Karpas-422 (cell line): ENCODE measurements around the gene CHN2. TPM values are rescaled to one million over a fixed set of nuclear protein-coding genes. Genes with fewer than 3 reads are reported as not detected.

Experiments used
- DNase-seq: peaks from one replicate; pipeline ENCODE4 v3.0.0-alpha.2; 2015
- H2AFZ ChIP-seq: fragments of 200-600 bp; sonication (generic); 2 replicates; pipeline ENCODE4 v1.6.1; 2014; ENCODE audit warnings: antibody characterized with exemption, low read length, mixed read lengths
- H3K27ac ChIP-seq: fragments of 200-600 bp; sonication (generic); 2 replicates; pipeline ENCODE4 v1.5.1; 2014; ENCODE audit warnings: mild to moderate bottlenecking, low read length, moderate library complexity
- H3K27me3 ChIP-seq: fragments of 200-600 bp; sonication (generic); 2 replicates; pipeline ENCODE4 v1.6.1; 2014; ENCODE audit warnings: low read length, mixed read lengths
- H3K36me3 ChIP-seq: fragments of 200-600 bp; sonication (generic); 2 replicates; pipeline ENCODE4 v1.6.1; 2014; ENCODE audit warnings: low read length, mixed read lengths; ENCODE audit not compliant: insufficient read depth
- H3K4me1 ChIP-seq: fragments of 200-600 bp; sonication (generic); 2 replicates; pipeline ENCODE4 v1.6.1; 2014; ENCODE audit warnings: mild to moderate bottlenecking, low read length, mixed read lengths
- H3K4me2 ChIP-seq: fragments of 200-600 bp; sonication (generic); 2 replicates; pipeline ENCODE4 v1.6.1; 2014; ENCODE audit warnings: low read length, low read depth, mild to moderate bottlenecking; ENCODE audit not compliant: poor library complexity, severe bottlenecking
- H3K4me3 ChIP-seq: fragments of 200-600 bp; sonication (generic); 2 replicates; pipeline ENCODE4 v1.5.1; 2014; ENCODE audit warnings: mild to moderate bottlenecking, antibody characterized with exemption, low read length, mixed read lengths
- H3K79me2 ChIP-seq: fragments of 200-600 bp; sonication (generic); 2 replicates; pipeline ENCODE4 v1.6.1; 2014; ENCODE audit warnings: mild to moderate bottlenecking, low read length, mixed read lengths
- H3K9ac ChIP-seq: fragments of 200-600 bp; sonication (generic); 2 replicates; pipeline ENCODE4 v1.6.0; 2014; ENCODE audit warnings: low read length
- H3K9me2 ChIP-seq: fragments of 200-600 bp; sonication (generic), shearing (Covaris generic); replicated peaks from 2 replicates; pipeline ENCODE4 v1.6.0; 2014; ENCODE audit warnings: mild to moderate bottlenecking, low read length, moderate library complexity; ENCODE audit not compliant: insufficient read depth
- H3K9me3 ChIP-seq: fragments of 300-700, 200-600 bp; sonication (generic); 2 replicates; pipeline ENCODE4 v1.6.1; 2014; ENCODE audit warnings: low read length, mixed read lengths
- H4K20me1 ChIP-seq: fragments of 200-600 bp; sonication (generic); 2 replicates; pipeline ENCODE4 v1.6.1; 2014; ENCODE audit warnings: mild to moderate bottlenecking, antibody characterized with exemption, low read length, low read depth; ENCODE audit not compliant: insufficient read depth
- total RNA-seq: library from RNA; depleted of rRNA; stranded (reverse); fragments of >200 nt; shearing (Covaris generic); gene quantifications from 2 replicates; pipeline ENCODE4 v1.2.3, GENCODE V29; 2014; ENCODE audit warnings: low replicate concordance

The CHN2 gene
- total RNA-seq, 1 experiment from 2014 or later, result 9.1 TPM

DNA sequence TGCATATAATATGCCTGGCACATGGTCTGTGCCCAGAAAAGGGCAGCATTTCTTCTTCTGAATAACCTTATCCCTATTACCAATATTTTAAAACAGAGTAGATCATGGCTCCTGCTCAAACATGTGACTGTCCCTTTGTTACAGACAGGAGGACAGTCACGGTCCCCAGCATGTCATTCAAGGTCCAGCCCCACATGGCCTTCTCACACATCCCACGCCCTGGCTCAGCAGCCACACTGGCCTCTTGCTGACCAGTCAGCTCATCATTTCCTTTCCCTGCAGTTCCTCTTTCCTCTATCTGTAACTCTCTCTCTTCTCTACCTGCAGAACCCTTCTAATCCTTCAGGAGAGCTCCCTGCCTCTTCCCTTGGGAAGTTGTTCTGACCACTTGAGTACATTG is 167.8 kb downstream of the CHN2 start:
- Histone ChIP-seq H2AFZ (no peak overlapping the region), H3K9me3 (no peaks in the 10 kb centered on the region), H3K27ac (no peak overlapping the region), H3K4me3 (no peak overlapping the region), H3K9me2 (no peaks in the 10 kb centered on the region), H3K9ac (no peak overlapping the region), H3K36me3 (no peaks in the 10 kb centered on the region), H3K4me1 (peaks cover 24% of the 10 kb centered on the region), H3K79me2 (no peaks in the 10 kb centered on the region), H4K20me1 (no peaks in the 10 kb centered on the region), H3K27me3 (no peaks in the 10 kb centered on the region), H3K4me2 (no peak overlapping the region)
- DNase-seq, result no peak

DNA sequence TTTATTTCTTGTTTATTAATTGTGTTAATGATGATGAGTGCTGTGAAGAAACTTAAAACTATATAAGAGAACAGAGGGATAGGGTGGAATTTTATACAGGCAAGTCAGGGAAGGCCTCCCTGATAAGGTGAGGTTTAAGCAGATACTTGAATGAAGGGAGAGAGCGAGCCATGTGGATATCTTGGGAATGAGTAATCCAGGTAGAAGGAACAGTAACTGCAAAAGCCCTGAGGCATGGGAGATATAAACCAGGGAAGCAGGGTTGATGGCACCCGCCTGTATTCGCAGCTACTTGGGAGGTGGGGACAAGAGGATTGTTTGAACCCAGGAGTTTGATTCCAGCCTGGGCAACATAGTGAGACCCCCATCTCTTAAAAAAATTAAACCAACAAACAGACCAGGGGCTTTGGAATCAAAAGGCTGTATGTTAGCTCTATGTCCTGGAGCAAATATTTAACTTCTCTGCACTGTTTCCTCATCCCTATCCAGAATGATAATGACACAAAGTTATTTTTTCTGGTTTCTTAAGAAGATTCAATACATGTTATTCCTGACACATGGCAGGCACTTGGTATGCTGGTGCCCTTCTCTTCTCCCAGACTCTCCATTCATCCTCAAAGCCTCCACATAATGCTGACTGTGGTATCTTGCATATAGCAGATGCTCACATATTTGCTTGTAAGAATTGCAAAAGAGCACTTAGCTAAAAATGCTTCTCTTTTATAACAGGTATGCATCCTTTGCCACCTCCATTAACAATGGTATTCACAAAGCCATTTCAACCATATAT is 169.3 kb downstream of the CHN2 start:
- no peak overlapping the region for H3K4me3 ChIP-seq
- no peaks in the 10 kb centered on the region for H3K79me2 ChIP-seq
- no peaks in the 10 kb centered on the region for H3K27me3 ChIP-seq
- H3K9me3 ChIP-seq, result no peaks in the 10 kb centered on the region
- H3K9ac ChIP-seq, result no peak overlapping the region
- no peaks in the 10 kb centered on the region for H3K9me2 ChIP-seq
- no peaks in the 10 kb centered on the region for H4K20me1 ChIP-seq
- H3K36me3 ChIP-seq, result no peaks in the 10 kb centered on the region
- peaks cover 19% of the 10 kb centered on the region for H3K4me1 ChIP-seq
- no peak overlapping the region for H3K27ac ChIP-seq
- no peak overlapping the region for H3K4me2 ChIP-seq
- no peak for DNase-seq
- no peak overlapping the region for H2AFZ ChIP-seq

DNA sequence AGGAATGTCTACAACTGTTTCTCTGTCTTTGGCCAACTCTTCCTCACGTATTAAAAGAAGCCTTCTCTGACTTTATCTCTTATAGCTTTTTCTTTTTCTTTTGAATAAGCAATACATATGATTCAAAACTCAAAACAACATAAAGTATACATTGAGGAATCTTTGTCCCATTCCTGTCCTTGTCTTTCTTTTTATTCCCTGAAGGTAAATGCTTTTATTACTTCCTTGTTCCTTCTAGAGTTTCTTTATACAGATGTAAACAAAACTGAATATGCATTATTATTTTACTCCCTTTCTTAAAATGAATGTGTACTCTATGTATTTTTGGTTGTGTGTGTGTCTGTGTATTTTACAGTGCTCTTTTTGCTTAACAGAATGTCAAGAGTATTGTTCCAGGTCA is 170.1 kb downstream of the CHN2 start:
- Histone ChIP-seq H4K20me1 (no peaks in the 10 kb centered on the region), H3K27me3 (no peaks in the 10 kb centered on the region), H3K27ac (no peak overlapping the region), H2AFZ (no peak overlapping the region), H3K79me2 (no peaks in the 10 kb centered on the region), H3K9me2 (no peaks in the 10 kb centered on the region), H3K36me3 (no peaks in the 10 kb centered on the region), H3K9ac (no peak overlapping the region), H3K4me3 (no peak overlapping the region), H3K4me2 (no peak overlapping the region), H3K4me1 (peaks cover 10% of the 10 kb centered on the region), H3K9me3 (no peaks in the 10 kb centered on the region)
- DNase-seq, result no peak

DNA sequence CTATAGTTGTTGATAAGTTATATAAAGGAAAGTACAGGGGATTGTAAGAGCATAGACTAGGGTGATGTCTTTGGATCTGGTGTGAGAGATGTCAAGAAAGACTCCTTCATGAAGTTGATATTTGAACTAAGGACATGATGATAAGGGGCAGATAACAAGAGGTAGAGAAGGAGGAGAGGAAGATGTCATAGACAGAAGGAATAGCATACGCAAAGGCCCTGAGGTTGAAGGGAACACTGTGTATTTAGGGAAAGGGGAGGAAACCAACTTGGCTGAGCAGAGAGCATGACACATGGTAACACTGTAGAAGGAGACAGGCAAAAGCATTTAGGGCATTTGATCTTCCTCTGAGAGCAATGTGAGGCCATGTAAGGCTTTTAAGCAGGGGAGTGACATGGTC is 170.8 kb downstream of the CHN2 start:
- Histone ChIP-seq H2AFZ (no peak overlapping the region), H3K4me1 (peaks cover 6% of the 10 kb centered on the region; the same call in 1 of the 2 replicates)

DNA sequence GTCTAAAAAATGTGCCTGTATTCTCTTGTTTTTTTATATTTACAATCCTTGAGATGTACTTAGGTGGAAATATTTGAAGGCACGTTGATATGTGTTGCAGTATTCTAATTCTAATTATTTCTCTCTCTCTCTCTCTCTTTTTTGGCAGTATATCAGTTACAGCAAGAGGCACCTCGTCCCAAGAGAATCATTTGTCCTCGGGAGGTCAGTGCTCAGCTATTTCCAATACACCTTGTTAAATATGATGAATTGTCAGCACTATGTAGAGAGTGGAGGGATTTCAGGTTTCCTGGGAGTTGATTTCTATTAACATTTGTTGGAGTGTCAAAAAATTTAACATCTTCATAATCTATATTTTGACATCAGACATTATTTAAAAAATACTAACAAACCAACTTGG is 173.2 kb downstream of the CHN2 start:
- Histone ChIP-seq H4K20me1 (no peaks in the 10 kb centered on the region), H3K9me3 (no peaks in the 10 kb centered on the region), H3K4me3 (no peak overlapping the region), H3K9ac (no peak overlapping the region), H2AFZ (no peak overlapping the region), H3K4me1 (no peaks in the 10 kb centered on the region), H3K27me3 (no peaks in the 10 kb centered on the region), H3K9me2 (no peaks in the 10 kb centered on the region), H3K27ac (no peak overlapping the region), H3K79me2 (no peaks in the 10 kb centered on the region), H3K36me3 (no peaks in the 10 kb centered on the region), H3K4me2 (no peak overlapping the region)
- no peak for DNase-seq

More for the DNA sequence above, 170.8 kb downstream of the CHN2 start:
- H3K9me2 ChIP-seq, result no peaks in the 10 kb centered on the region
- no peaks in the 10 kb centered on the region for H4K20me1 ChIP-seq
- no peak for DNase-seq
- H3K27ac ChIP-seq, result no peak overlapping the region
- H3K79me2 ChIP-seq, result no peaks in the 10 kb centered on the region
- H3K4me3 ChIP-seq, result no peak overlapping the region
- no peaks in the 10 kb centered on the region for H3K27me3 ChIP-seq
- H3K9ac ChIP-seq, result no peak overlapping the region
- no peaks in the 10 kb centered on the region for H3K36me3 ChIP-seq
- H3K9me3 ChIP-seq, result no peaks in the 10 kb centered on the region
- no peak overlapping the region for H3K4me2 ChIP-seq

DNA sequence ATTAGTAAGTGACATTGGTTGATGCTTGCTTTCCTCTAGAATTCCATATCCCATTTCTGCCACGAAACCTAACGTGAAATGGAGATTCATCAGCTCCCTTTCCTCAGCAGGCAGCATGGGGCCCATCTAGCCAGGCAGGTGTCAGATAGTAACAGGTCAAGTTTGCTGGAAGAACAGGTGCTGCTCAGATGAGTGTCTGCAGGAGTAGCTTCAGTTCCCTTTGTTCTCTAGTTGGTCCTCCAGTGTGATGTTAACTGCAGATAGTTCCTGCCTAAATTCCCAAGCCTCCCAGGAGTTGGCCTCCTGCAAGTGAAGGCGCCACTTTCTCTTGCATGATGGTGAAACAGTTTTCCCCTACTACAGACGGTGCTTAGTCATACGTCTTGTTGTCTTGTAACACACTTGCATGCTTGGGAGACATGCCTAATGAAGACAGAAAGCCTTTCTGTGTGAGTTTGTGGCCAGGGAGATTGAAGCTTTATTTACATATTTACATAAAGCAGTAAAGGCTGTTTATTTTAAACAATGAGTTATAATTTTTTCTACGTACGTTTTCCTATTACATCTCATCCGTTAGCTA is 175.4 kb downstream of the CHN2 start:
- H3K27me3 ChIP-seq, result no peaks in the 10 kb centered on the region
- no peak overlapping the region for H3K9ac ChIP-seq
- no peak overlapping the region for H3K4me2 ChIP-seq
- no peak overlapping the region for H3K4me3 ChIP-seq
- no peaks in the 10 kb centered on the region for H3K9me3 ChIP-seq
- no peaks in the 10 kb centered on the region for H3K79me2 ChIP-seq
- no peaks in the 10 kb centered on the region for H3K4me1 ChIP-seq
- H3K27ac ChIP-seq, result no peak overlapping the region
- DNase-seq, result no peak
- H2AFZ ChIP-seq, result no peak overlapping the region
- no peaks in the 10 kb centered on the region for H3K9me2 ChIP-seq
- no peaks in the 10 kb centered on the region for H4K20me1 ChIP-seq
- no peaks in the 10 kb centered on the region for H3K36me3 ChIP-seq

DNA sequence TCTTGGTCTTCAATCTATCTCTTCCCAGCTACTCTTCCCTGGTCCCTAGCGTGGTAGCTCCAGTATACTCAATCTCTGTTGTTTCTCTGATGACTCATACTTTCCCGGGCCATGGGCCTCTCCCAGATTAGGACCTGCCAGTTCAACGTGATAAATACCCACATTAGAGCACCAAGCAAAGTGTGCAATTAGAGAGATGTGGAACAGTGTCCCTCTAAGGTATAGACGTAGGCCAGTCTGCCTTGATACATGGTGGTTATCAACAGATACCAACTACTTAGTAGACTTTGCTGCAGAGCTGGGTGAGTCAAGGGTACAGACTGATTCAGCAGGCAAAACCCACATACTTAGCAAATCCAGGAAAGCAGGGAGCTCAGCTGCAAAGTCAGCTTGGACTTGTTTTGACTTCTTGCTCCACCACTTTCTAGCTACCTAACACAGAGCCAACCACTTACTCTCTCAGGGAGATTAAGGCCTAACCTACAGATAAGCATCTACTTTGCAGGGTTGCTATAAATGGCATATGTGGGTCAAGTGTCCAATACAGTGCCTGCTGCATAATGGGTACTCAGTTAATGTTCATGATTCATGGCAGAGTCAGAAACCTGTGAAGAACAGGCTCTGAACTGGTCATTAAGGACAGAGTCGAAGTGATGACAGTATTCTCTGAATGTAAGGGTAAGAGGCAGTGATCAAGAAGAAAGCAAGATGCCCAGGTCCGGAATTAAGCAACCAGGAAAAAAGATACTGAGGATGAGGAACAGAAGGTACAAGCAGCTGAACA is 176.1 kb downstream of the CHN2 start:
- Histone ChIP-seq H3K9ac (no peak overlapping the region), H3K36me3 (no peaks in the 10 kb centered on the region), H3K9me2 (no peaks in the 10 kb centered on the region), H3K9me3 (no peaks in the 10 kb centered on the region), H3K4me1 (no peaks in the 10 kb centered on the region), H3K79me2 (no peaks in the 10 kb centered on the region), H3K4me3 (no peak overlapping the region), H3K27ac (no peak overlapping the region), H2AFZ (no peak overlapping the region), H4K20me1 (no peaks in the 10 kb centered on the region), H3K4me2 (no peak overlapping the region), H3K27me3 (no peaks in the 10 kb centered on the region)
- no peak for DNase-seq

DNA sequence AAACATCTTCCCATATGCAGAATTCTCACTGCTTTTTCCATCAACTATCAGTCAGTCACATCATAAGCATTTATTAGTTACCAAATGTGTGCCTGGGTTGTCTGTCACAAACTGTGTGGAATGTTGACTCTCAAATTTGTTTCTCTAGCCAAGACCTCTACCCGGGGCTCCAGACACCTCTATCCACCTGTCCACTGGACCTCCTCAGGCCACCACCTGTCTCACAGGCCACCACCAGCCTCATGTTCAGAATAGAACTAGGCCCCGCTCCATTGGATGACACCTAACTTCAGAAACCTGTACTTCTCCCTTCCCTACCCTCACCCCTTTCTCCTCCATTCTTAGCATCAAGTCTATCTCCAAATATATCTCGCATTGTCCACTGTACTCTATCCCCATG is 176.9 kb downstream of the CHN2 start:
- Histone ChIP-seq H3K36me3 (no peaks in the 10 kb centered on the region), H3K9me3 (no peaks in the 10 kb centered on the region), H3K4me2 (no peak overlapping the region), H3K27me3 (no peaks in the 10 kb centered on the region), H3K4me1 (no peaks in the 10 kb centered on the region), H3K4me3 (no peak overlapping the region), H3K9ac (no peak overlapping the region), H3K27ac (no peak overlapping the region), H4K20me1 (no peaks in the 10 kb centered on the region), H3K79me2 (no peaks in the 10 kb centered on the region), H3K9me2 (no peaks in the 10 kb centered on the region), H2AFZ (no peak overlapping the region)
- no peak for DNase-seq
